ENCODE measurements around the gene LIMCH1. TPM values are rescaled to one million over a fixed set of nuclear protein-coding genes. Genes with fewer than 3 reads are reported as not detected.

LIMCH1 gene
- total and polyA plus RNA-seq, 2 of the 8 experiments (the other 6 are each of a cell fraction or from before 2014, with no cell fraction given), result 2.7 to 3.0 TPM

- H2BK12ac ChIP-seq (ENCODE audit: low read depth, low read length), result no peak overlapping the region
- FAIRE-seq (no peak), DNase-seq (ENCODE audit: low read depth in 1 of 2, low spot score in 2 of 2) (no peak)
- no peak overlapping the region for H2BK15ac ChIP-seq (ENCODE audit: low read length)
- POLR2A ChIA-PET (ENCODE audit: partially characterized antibody), result interaction anchor here (1.2 kb wide), 1 partner anchor 21 kb away, joined by 3 read pairs; no protein-coding TSS in a partner anchor
- CTCF ChIA-PET (ENCODE audit: partially characterized antibody), result interaction anchor here (0.6 kb wide), 1 partner anchor 27 kb away, joined by 3 read pairs; no protein-coding TSS in a partner anchor
- H3K18ac ChIP-seq (ENCODE audit: extremely low read depth, low read length), result no peak overlapping the region
- no peak overlapping the region for H2AK5ac ChIP-seq (ENCODE audit: low read depth, low read length)
- no peak overlapping the region for H3K27ac ChIP-seq (ENCODE audit: low read depth, low read length)
- no peak overlapping the region for H2AFZ ChIP-seq (ENCODE audit: low read length)
- no peaks in the 10 kb centered on the region for H3K27me3 ChIP-seq (replicated peaks in 1 of 4; ENCODE audit: control insufficient read depth in 3 of 4, extremely low read depth in 1 of 4, insufficient read depth in 3 of 4, low read length in 3 of 4)
- no peaks in the 10 kb centered on the region for H3K36me3 ChIP-seq (ENCODE audit: control insufficient read depth in 2 of 4, insufficient read depth in 4 of 4, low read length in 3 of 4)
- H3K56ac ChIP-seq (replicated peaks; ENCODE audit: insufficient read length, low read depth, low read length), result no peak overlapping the region
- H4K20me1 ChIP-seq (replicated peaks in 1 of 2; ENCODE audit: control insufficient read depth in 1 of 2, insufficient read depth in 2 of 2, low read length in 2 of 2), result no peaks in the 10 kb centered on the region
- H3K4me3 ChIP-seq (ENCODE audit: extremely low read depth in 1 of 4, insufficient read depth in 2 of 4, low read depth in 3 of 4, low read length in 4 of 4), result no peak overlapping the region
- no peak overlapping the region for H3K9ac ChIP-seq (replicated peaks in 1 of 4; ENCODE audit: extremely low read depth in 1 of 4, low read depth in 3 of 4, low read length in 3 of 4)
- H3K4me2 ChIP-seq (ENCODE audit: insufficient read depth in 1 of 2, low read depth in 2 of 2, low read length in 2 of 2), result no peak overlapping the region
- H3K9me3 ChIP-seq (ENCODE audit: insufficient read depth in 2 of 2, low read depth in 1 of 2, low read length in 1 of 2), result no peaks in the 10 kb centered on the region
- no peak overlapping the region for H4K5ac ChIP-seq (ENCODE audit: insufficient read length, low read depth, low read length)
- no peak overlapping the region for H2BK20ac ChIP-seq (ENCODE audit: low read length)
- no peaks in the 10 kb centered on the region for H3K79me1 ChIP-seq (ENCODE audit: low read depth, low read length)
- H2BK5ac ChIP-seq (ENCODE audit: low read depth, low read length), result no peak overlapping the region
- H3K79me2 ChIP-seq (ENCODE audit: control insufficient read depth in 1 of 2, insufficient read depth in 2 of 2, low read length in 2 of 2), result no peaks in the 10 kb centered on the region
- no peak for TF ChIP-seq HDAC2 (IDR thresholded peaks at IDR 0.05; ENCODE audit: borderline replicate concordance in 1 of 2, low read depth in 2 of 2, low read length in 2 of 2)
- TF ChIP-seq ATF2 (IDR thresholded peaks at IDR 0.05; ENCODE audit: low read length), result no peak
- no peak for TF ChIP-seq BRCA1 (IDR thresholded peaks at IDR 0.05; ENCODE audit: low read depth, low read length)
- no peak for TF ChIP-seq TEAD4 (IDR thresholded peaks at IDR 0.05; ENCODE audit: low read depth, low read length)
- TF ChIP-seq CTBP2 (IDR thresholded peaks at IDR 0.05; ENCODE audit: borderline replicate concordance, insufficient read depth, insufficient read length, low read length), result no peak
- TF ChIP-seq KDM4A (IDR thresholded peaks at IDR 0.05; ENCODE audit: low read depth, low read length, severe bottlenecking), result no peak
- TF ChIP-seq CBX5 (IDR thresholded peaks at IDR 0.05; ENCODE audit: low read depth, low read length), result no peak
- TF ChIP-seq RXRA (IDR thresholded peaks at IDR 0.05; ENCODE audit: insufficient read depth, low read depth, low read length), result no peak
- no peak for TF ChIP-seq SP1 (IDR thresholded peaks at IDR 0.05; ENCODE audit: low read depth, low read length)
- TF ChIP-seq CHD1 (IDR thresholded peaks at IDR 0.05; ENCODE audit: low read depth, low read length), result no peak
- TF ChIP-seq RFX5 (IDR thresholded peaks at IDR 0.05; ENCODE audit: borderline replicate concordance, low read depth, low read length), result no peak
- no peak for TF ChIP-seq SAP30 (IDR thresholded peaks at IDR 0.05; ENCODE audit: insufficient read depth, insufficient replicate concordance, low read length)
- 92% methylated on average over 1 of the region's 1 CpG; no CpG with 5 or more reads in 1 of the 2 experiments for WGBS, 2 experiments (ENCODE audit: extremely low coverage in 1 of 2, insufficient coverage in 1 of 2, insufficient read length in 1 of 2, insufficient replicate concordance in 2 of 2, low coverage in 1 of 2, low lambda C conversion rate in 2 of 2, missing lambda C conversion rate in 1 of 2)
- H3K23me2 ChIP-seq (ENCODE audit: low read depth, low read length), result no peaks in the 10 kb centered on the region
- no peak overlapping the region for H3K14ac ChIP-seq (ENCODE audit: insufficient read length)
- no peak overlapping the region for H4K91ac ChIP-seq (replicated peaks; ENCODE audit: insufficient read length, low read length)
- H3K4ac ChIP-seq (replicated peaks; ENCODE audit: insufficient read length, low read depth, low read length), result no peak overlapping the region
- no peak overlapping the region for H2BK120ac ChIP-seq (replicated peaks; ENCODE audit: low read depth, low read length)
- H3K23ac ChIP-seq (ENCODE audit: insufficient read length), result no peak overlapping the region
- peaks cover 0 to 3% (median under 1%) of the 10 kb centered on the region in 4 experiments; a peak in 2 of 7 replicates for H3K4me1 ChIP-seq (replicated peaks in 1 of 4; ENCODE audit: control insufficient read depth in 3 of 4, insufficient read depth in 4 of 4, low read length in 3 of 4)
- H4K8ac ChIP-seq (ENCODE audit: extremely low read depth, insufficient read depth, low read length), result no peak overlapping the region
These were observed 18.6 kb downstream of the LIMCH1 start for GRCh38 chr4:41556526-41556925.
